ENCODE measurements around the gene MOB3C. TPM values are rescaled to one million over a fixed set of nuclear protein-coding genes. Genes with fewer than 3 reads are reported as not detected.
"Not testable (repeated sequence)": the region's sequence is repeated elsewhere in the genome, so short reads cannot be mapped to it uniquely, and the experiment has no call there.

The MOB3C gene
- total RNA-seq (2014; rRNA removed) (10.4 and 13.2 TPM in 2 replicates), Bru-seq, nascent RNA (percentile 65 among the genes with signal in this experiment), BruChase-seq, experiment 1, labeled RNA remaining after a 6-hour chase (percentile 72 among the genes with signal in this experiment), BruChase-seq, experiment 2, labeled RNA remaining after a 2-hour chase (percentile 78 among the genes with signal in this experiment)
- long read RNA-seq, full-length matches to known transcripts: 31 of 40 reads
- long read RNA-seq, partial matches to known transcripts: 0 of 40 reads
- long read RNA-seq, other reads (novel, unspliced or antisense): 9 of 40 reads

DNA sequence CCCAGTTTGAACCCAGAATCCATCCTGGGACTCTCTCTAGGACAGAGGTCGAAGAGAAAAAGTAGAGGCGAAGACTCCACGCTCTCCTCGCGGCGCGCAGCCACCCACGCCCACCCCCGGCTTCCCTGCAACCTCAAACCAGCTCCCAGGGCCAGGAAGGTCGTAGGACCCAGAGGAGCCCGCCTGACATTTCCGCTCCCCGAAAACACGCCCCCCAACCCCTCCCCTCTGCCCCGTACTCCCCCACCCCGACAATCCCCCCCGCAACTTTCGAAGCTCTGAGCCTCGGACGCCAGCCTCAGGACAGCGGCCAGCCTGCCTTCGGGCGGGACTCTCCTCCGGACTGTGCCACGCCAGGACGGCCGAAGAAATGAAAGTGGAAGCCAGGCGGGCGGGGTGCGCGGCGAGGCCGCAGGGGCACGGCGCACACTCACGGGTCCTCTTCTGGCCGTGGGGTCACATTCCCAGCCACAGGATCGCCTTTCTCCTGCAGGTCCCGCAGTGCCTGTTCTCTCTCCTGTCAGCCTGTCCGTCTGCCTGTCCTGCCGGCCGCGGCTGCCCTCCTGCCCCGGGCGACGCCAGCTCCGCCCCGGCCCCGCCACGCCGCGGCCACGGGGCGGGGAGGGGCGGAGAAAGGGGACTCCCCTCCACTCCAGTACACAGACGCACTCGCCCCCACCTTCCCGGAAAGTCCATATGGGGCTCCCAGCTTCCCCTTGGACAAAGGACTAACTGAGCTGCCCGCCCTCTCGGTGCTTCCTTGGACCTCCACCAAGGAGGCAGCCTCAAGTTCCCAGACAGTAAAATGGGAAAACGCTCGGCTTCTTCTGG, at the start of gene MOB3C:
Gene MOB3C, minus strand, starts transcription at position 535 of the 831 bp plus-strand sequence. CDS start 3,490 bp downstream, outside the sequence.
- H3F3A ChIP-seq (ENCODE audit: low read length, unreplicated experiment): no peaks in the 10 kb centered on the region
- H3K27me3 ChIP-seq (ENCODE audit: low read length): no peaks in the 10 kb centered on the region
- peak within 1 kb of the TSS; percentile 91 for H3K4me3 ChIP-seq (ENCODE audit: low read length)
- H3K4me1 ChIP-seq (ENCODE audit: insufficient read depth, low read length): peaks cover 54% of the 10 kb centered on the region
- no peak for TF ChIP-seq EZH2phosphoT487 (IDR thresholded peaks at IDR 0.05; ENCODE audit: borderline replicate concordance, low read length)
- TF ChIP-seq CTCF (conservative IDR thresholded peaks at IDR 0.05; ENCODE audit: low read depth, low read length): no peak
- no peak for TF ChIP-seq EZH2 (IDR thresholded peaks at IDR 0.05; ENCODE audit: low read length, unreplicated experiment)
- H3K27ac ChIP-seq (ENCODE audit: low read length): peak within 1 kb of the TSS; percentile 33
- no peaks in the 10 kb centered on the region for H4K20me1 ChIP-seq (ENCODE audit: low read length)
- POLR2A ChIA-PET (ENCODE audit: unreplicated experiment): interaction anchor here (1.0 kb wide), 1 partner anchor 12 kb away, joined by 5 read pairs; the partner anchor contains the start of gene MKNK1
- peak within 1 kb of the TSS; percentile 84 for H2AFZ ChIP-seq (ENCODE audit: low read length)
- CTCF ChIA-PET: no interaction called here
- no peaks in the 10 kb centered on the region for H3K9me3 ChIP-seq (ENCODE audit: low read length)
- no TSS peak for BruUV-seq (replicated peaks)
- intact Hi-C loops (cut with micrococcal nuclease): no loop called here
- peaks cover 22% of the 10 kb centered on the region for H3K79me2 ChIP-seq (ENCODE audit: low read length)
- peak within 1 kb of the TSS; percentile 87 for H3K4me2 ChIP-seq (ENCODE audit: low read length)
- DNase-seq (peak; percentile 71), ATAC-seq (peak; percentile 68)
- no peaks in the 10 kb centered on the region for H3K9me2 ChIP-seq (replicated peaks; ENCODE audit: low read length)
- H3K36me3 ChIP-seq (ENCODE audit: low read depth, low read length): no peaks in the 10 kb centered on the region
- peak within 1 kb of the TSS; percentile 80 for H3K9ac ChIP-seq (ENCODE audit: low read length)

DNA sequence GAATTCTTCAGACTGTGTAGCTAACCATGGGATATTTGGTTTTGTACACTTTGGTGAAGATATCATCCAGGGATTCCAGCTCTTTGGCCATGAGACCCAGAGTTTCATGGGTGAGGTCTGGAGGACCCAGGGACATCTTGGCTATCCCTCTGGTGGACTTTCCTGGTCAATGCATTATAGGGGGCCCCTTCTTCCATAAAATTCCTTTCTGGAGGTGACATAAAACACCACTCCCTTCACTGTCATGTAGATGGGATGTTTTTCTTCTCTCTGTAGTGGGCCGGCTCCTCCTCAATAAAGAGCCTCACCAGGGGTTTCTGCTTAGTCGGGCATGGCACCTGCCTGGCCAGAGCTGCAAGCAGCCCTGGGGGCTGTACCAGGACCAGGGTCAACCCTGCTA, 49.4 kb upstream of the MOB3C start:
- Histone ChIP-seq H3K4me3 (ENCODE audit: low read length) (no peak overlapping the region), H3K9me2 (replicated peaks; ENCODE audit: low read length) (no peaks in the 10 kb centered on the region), H3K79me2 (ENCODE audit: low read length) (peaks cover 26% of the 10 kb centered on the region), H3K9ac (ENCODE audit: low read length) (no peak overlapping the region), H3K4me2 (ENCODE audit: low read length) (peak overlapping the region; percentile 92; the same call in 1 of the 2 replicates), H3F3A (ENCODE audit: low read length, unreplicated experiment) (no peaks in the 10 kb centered on the region), H3K4me1 (ENCODE audit: insufficient read depth, low read length) (peaks cover 10% of the 10 kb centered on the region), H4K20me1 (ENCODE audit: low read length) (no peaks in the 10 kb centered on the region), H3K9me3 (ENCODE audit: low read length) (no peaks in the 10 kb centered on the region), H3K36me3 (ENCODE audit: low read depth, low read length) (peaks cover 20% of the 10 kb centered on the region), H2AFZ (ENCODE audit: low read length) (no peak overlapping the region), H3K27me3 (ENCODE audit: low read length) (no peaks in the 10 kb centered on the region), H3K27ac (ENCODE audit: low read length) (no peak overlapping the region)
- CTCF ChIA-PET: no interaction called here
- DNase-seq (no peak), ATAC-seq (no peak)
- no peak for TF ChIP-seq EZH2phosphoT487 (IDR thresholded peaks at IDR 0.05; ENCODE audit: borderline replicate concordance, low read length)
- intact Hi-C loops (cut with micrococcal nuclease): no loop called here
- BruUV-seq (replicated peaks): no TSS peak
- POLR2A ChIA-PET (ENCODE audit: unreplicated experiment): no interaction called here

DNA sequence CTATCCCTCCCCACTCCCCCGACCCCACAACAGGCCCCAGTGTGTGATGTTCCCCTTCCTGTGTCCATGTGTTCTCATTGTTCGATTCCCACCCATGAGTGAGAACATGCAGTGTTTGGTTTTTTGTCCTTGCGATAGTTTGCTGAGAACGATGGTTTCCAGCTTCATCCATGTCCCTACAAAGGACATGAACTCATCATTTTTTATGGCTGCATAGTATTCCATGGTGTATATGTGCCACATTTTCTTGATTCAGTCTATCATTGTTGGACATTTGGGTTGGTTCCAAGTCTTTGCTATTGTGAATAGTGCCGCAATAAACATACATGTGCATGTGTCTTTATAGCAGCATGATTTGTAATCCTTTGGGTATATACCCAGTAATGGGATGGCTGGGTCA, 46.3 kb upstream of the MOB3C start:
- POLR2A ChIA-PET (ENCODE audit: unreplicated experiment); H3K27ac ChIP-seq (ENCODE audit: low read length); H3K27me3 ChIP-seq (ENCODE audit: low read length); H4K20me1 ChIP-seq (ENCODE audit: low read length); H3K4me2 ChIP-seq (ENCODE audit: low read length); ATAC-seq; BruUV-seq (replicated peaks); H3K9ac ChIP-seq (ENCODE audit: low read length); H3K9me3 ChIP-seq (ENCODE audit: low read length); DNase-seq; H3K4me3 ChIP-seq (ENCODE audit: low read length); H3K4me1 ChIP-seq (ENCODE audit: insufficient read depth, low read length); H2AFZ ChIP-seq (ENCODE audit: low read length); H3F3A ChIP-seq (ENCODE audit: low read length, unreplicated experiment); H3K9me2 ChIP-seq (replicated peaks; ENCODE audit: low read length): not testable (repeated sequence)
- intact Hi-C loops (cut with micrococcal nuclease): loop anchor here (2.0 kb wide), 1 partner anchor 56 kb away; the partner anchor contains the start of gene EFCAB14
- Histone ChIP-seq H3K36me3 (ENCODE audit: low read depth, low read length) (peaks cover 21% of the 10 kb centered on the region), H3K79me2 (ENCODE audit: low read length) (peaks cover 26% of the 10 kb centered on the region)
- CTCF ChIA-PET: interaction anchor here (0.6 kb wide), 1 partner anchor 59 kb away, joined by 8 read pairs; the partner anchor contains the start of gene MKNK1

GRCh38 chr1:46660116-46660515, 43.5 kb upstream of the MOB3C start:
- H3K27ac ChIP-seq (ENCODE audit: low read length); H3K4me1 ChIP-seq (ENCODE audit: insufficient read depth, low read length); H3K9me3 ChIP-seq (ENCODE audit: low read length); POLR2A ChIA-PET (ENCODE audit: unreplicated experiment); H3K4me2 ChIP-seq (ENCODE audit: low read length); H3K9me2 ChIP-seq (replicated peaks; ENCODE audit: low read length); H3F3A ChIP-seq (ENCODE audit: low read length, unreplicated experiment); ATAC-seq; DNase-seq; H3K9ac ChIP-seq (ENCODE audit: low read length); H3K4me3 ChIP-seq (ENCODE audit: low read length); H3K79me2 ChIP-seq (ENCODE audit: low read length); H2AFZ ChIP-seq (ENCODE audit: low read length); intact Hi-C loops (cut with micrococcal nuclease); H3K27me3 ChIP-seq (ENCODE audit: low read length); H4K20me1 ChIP-seq (ENCODE audit: low read length); BruUV-seq (replicated peaks): not testable (repeated sequence)
- CTCF ChIA-PET: interaction anchor here (0.6 kb wide), 1 partner anchor 56 kb away, joined by 3 read pairs; the partner anchor contains the start of gene MKNK1
- H3K36me3 ChIP-seq (ENCODE audit: low read depth, low read length): peaks cover 39% of the 10 kb centered on the region
